Heart left ventricle (tissue), 16 donors: ENCODE measurements around the gene ZBTB7C. TPM values are rescaled to one million over a fixed set of nuclear protein-coding genes. Genes with fewer than 3 reads are reported as not detected.

ENCODE experiments used
- ATAC-seq, 4 donors: fragments of 200-7000 bp; cut with Tn5 transposase; one replicate each; pipeline ENCODE4 v1.9.1; 2020 to 2022; ENCODE audit warnings: moderate library complexity in 4 of 4, mild to moderate bottlenecking in 3 of 4, moderate number of reproducible peaks in 1 of 4
- DNase-seq, 5 donors: peaks; one replicate each; pipeline ENCODE4 v3.0.0-alpha.2; 2020
- H3K27ac ChIP-seq, 12 donors: fragments of 200-600 bp; sonication (generic) in 4 of 12; one replicate each; pipeline versions ENCODE4 v1.5.0 to v1.8.0; 2016 to 2022; ENCODE audit warnings: mild to moderate bottlenecking in 2 of 12
- H3K27me3 ChIP-seq, 9 donors: fragments of 200-600 bp; sonication (generic) in 2 of 9; one replicate each; pipeline versions ENCODE4 v1.5.1 to v1.8.0; 2016 to 2022; ENCODE audit warnings: mild to moderate bottlenecking in 3 of 9
- H3K36me3 ChIP-seq, 9 donors: fragments of 200-600 bp; sonication (generic) in 2 of 9; one replicate each; pipeline versions ENCODE4 v1.5.0 to v1.8.0; 2018 to 2022; ENCODE audit warnings: mild to moderate bottlenecking in 2 of 9
- H3K4me1 ChIP-seq, 12 donors: fragments of 200-600 bp; sonication (generic) in 4 of 12; one replicate each; pipeline versions ENCODE4 v1.5.0 to v1.8.0; 2016 to 2022; ENCODE audit warnings: mild to moderate bottlenecking in 3 of 12
- H3K4me3 ChIP-seq, 12 donors: fragments of 200-600 bp; sonication (generic) in 4 of 12; one replicate each; pipeline versions ENCODE4 v1.5.0 to v1.8.0; 2017 to 2022; ENCODE audit warnings: mild to moderate bottlenecking in 9 of 12, moderate library complexity in 4 of 12
- H3K9me3 ChIP-seq, 12 donors: fragments of 200-600 bp; sonication (generic) in 4 of 12; one replicate each; pipeline versions ENCODE4 v1.5.0 to v1.8.0; 2016 to 2022; ENCODE audit warnings: mild to moderate bottlenecking in 1 of 12
- CTCF ChIP-seq, 12 donors: fragments of 200-600 bp; sonication (generic) in 4 of 12; IDR thresholded peaks; one replicate each; pipeline versions ENCODE4 v1.5.0 to v1.8.0; 2018 to 2022; ENCODE audit warnings: antibody characterized with exemption in 12 of 12, mild to moderate bottlenecking in 5 of 12
- POLR2A ChIP-seq, 2 donors: fragments of 450-650 bp; IDR thresholded peaks; one replicate each; pipeline ENCODE4 v1.6.1; 2017; ENCODE audit warnings: antibody characterized with exemption in 2 of 2, mild to moderate bottlenecking in 2 of 2, moderate library complexity in 2 of 2
- WGBS, 4 donors: extraction: QIAGEN DNeasy Blood & Tissue Kit in 2 of 4; methylation state at CpG; one replicate each; pipeline versions ENCODE4 v1.1.5 to v1.1.7; 2013 to 2018; 5-methylcytosine and 5-hydroxymethylcytosine counted together
- intact Hi-C, 10 donors: fragments of 100-400 bp; cut with DNase I; formaldehyde crosslinking; loops; one replicate each; pipeline versions ENCODE4 v1.11.1 to v1.14.2; 2022
- polyA plus RNA-seq, 2 donors: library from polyadenylated mRNA; stranded (reverse); fragments of 200-250 nt; gene quantifications; one replicate each; pipeline ENCODE4 v1.2.3, GENCODE V29; 2013
- total RNA-seq, 9 donors: library from RNA; depleted of rRNA in 2 of 9; stranded (reverse); fragments of >200 nt in 2 of 9; fragmentation: NEBNext Ultra II Directional in 3 of 9; extraction: Animal tissue kit (Norgen Biotek cat#: 25700) in 3 of 9; gene quantifications; one replicate each; pipeline versions ENCODE4 v1.1.0 to v1.2.4, GENCODE V29; 2016 to 2023
- donor health status: ischemic (EF 13 %, LVEDD 7.1; RV severe dilation, severe dysfunction).
- donor health status: healthy with polysubstance abuse.
- donor health status: DM: no; HTN: yes; CAD: no.
- donor health status: DM: no; HTN: no; CAD: no.
- donor health status: ischemic (EF 25% LVEDD 6.9; RV normal size, moderate dysfunction).
- donor health status: ischemic (EF 25% LVEDD 5.7; RV mildly dilated, moderate dysfunction).
- donor health status: healthy.
- donor health status: DM: yes; HTN: yes; CAD: no.
- donor health status: ischemic (EF 35%, LVEDD 5.7; RV mildly dilated, moderate dysfunction).
- donor health status: nonischemic (EF 11% LVEDD 7.7; RV severe dilation, severe dysfunction).
- donor health status: DM: yes; HTN: yes; CAD: no.
- donor health status: PGD.
- donor health status: ischemic (EF 29% LVEDD 5.4; RV normal size, mild dysfunction).
- donor health status: nonischemic (EF 23%, LVEDD 6.1; RV moderate dilation, normal function).

Gene ZBTB7C
- total and polyA plus RNA-seq, 11 donors, result 0.68 to 7.5 (median 2.3) TPM

GRCh38 chr18:48215876-48216638 lies 193.1 kb downstream of the ZBTB7C start:
- DNase-seq (peak in 1 of 5 donors; percentile 34), ATAC-seq (peak in 1 of 4 donors; percentile 42)
- Histone ChIP-seq H3K4me1 (peaks cover 0 to 21% (median 7%) of the 10 kb centered on the region in 12 donors), H3K36me3 (no peaks in the 10 kb centered on the region), H3K27me3 (no peaks in the 10 kb centered on the region), H3K4me3 (no peak overlapping the region), H3K27ac (peak overlapping the region in 2 of 12 donors; percentile 41 to 52), H3K9me3 (no peaks in the 10 kb centered on the region)
- TF ChIP-seq CTCF (IDR thresholded peaks at IDR 0.05), result no peak
- no peak for TF ChIP-seq POLR2A (IDR thresholded peaks at IDR 0.05)
- intact Hi-C loops, result loop anchor here in 1 of 10 donors (5.0 kb wide), 1 partner anchor 79 kb away; no protein-coding TSS in a partner anchor
- 79 to 85% (median 82%) methylated on average over 9 of the region's 9 CpGs for WGBS, 4 donors

GRCh38 chr18:48213791-48214190 lies 195.4 kb downstream of the ZBTB7C start:
- 95 to 98% (median 96%) methylated on average over 9 of the region's 9 CpGs for WGBS, 4 donors
- ATAC-seq, result no peak
- no peak for DNase-seq
- H3K4me1 ChIP-seq, result peaks cover 0 to 21% (median 7%) of the 10 kb centered on the region in 12 donors
- no peak for TF ChIP-seq POLR2A (IDR thresholded peaks at IDR 0.05)
- TF ChIP-seq CTCF (IDR thresholded peaks at IDR 0.05), result no peak
- no peak overlapping the region for H3K4me3 ChIP-seq
- intact Hi-C loops, result no loop called here
- no peaks in the 10 kb centered on the region for H3K9me3 ChIP-seq
- no peak overlapping the region for H3K27ac ChIP-seq
- H3K27me3 ChIP-seq, result no peaks in the 10 kb centered on the region
- no peaks in the 10 kb centered on the region for H3K36me3 ChIP-seq

GRCh38 chr18:48208432-48209140 lies 200.6 kb downstream of the ZBTB7C start:
- no peak overlapping the region for H3K4me3 ChIP-seq
- H3K27ac ChIP-seq, result no peak overlapping the region
- TF ChIP-seq CTCF (IDR thresholded peaks at IDR 0.05) (no peak), POLR2A (IDR thresholded peaks at IDR 0.05) (no peak)
- H3K4me1 ChIP-seq, result no peaks in the 10 kb centered on the region
- no peaks in the 10 kb centered on the region for H3K9me3 ChIP-seq
- H3K27me3 ChIP-seq, result no peaks in the 10 kb centered on the region
- no peaks in the 10 kb centered on the region for H3K36me3 ChIP-seq
- no peak for DNase-seq
- intact Hi-C loops, result no loop called here
- WGBS, 4 donors, result 60 to 74% (median 68%) methylated on average over 4 of the region's 4 CpGs
- no peak for ATAC-seq

- Histone ChIP-seq H3K27ac (no peak overlapping the region), H3K9me3 (no peaks in the 10 kb centered on the region), H3K4me1 (no peaks in the 10 kb centered on the region), H3K36me3 (no peaks in the 10 kb centered on the region), H3K4me3 (no peak overlapping the region), H3K27me3 (no peaks in the 10 kb centered on the region)
- intact Hi-C loops, result no loop called here
- ATAC-seq (no peak), DNase-seq (no peak)
- TF ChIP-seq CTCF (IDR thresholded peaks at IDR 0.05) (no peak), POLR2A (IDR thresholded peaks at IDR 0.05) (no peak)
- WGBS, 4 donors, result 90 to 96% (median 94%) methylated on average over 2 of the region's 2 CpGs
Measured at GRCh38 chr18:48207733-48208132, 201.4 kb downstream of the ZBTB7C start.
